Tracheal epithelial cell (primary cell): ENCODE measurements around the gene SH3GL2. TPM values are rescaled to one million over a fixed set of nuclear protein-coding genes. Genes with fewer than 3 reads are reported as not detected.

Experiments
- total RNA-seq: library from RNA; depleted of rRNA; stranded (reverse); fragments of >200 nt; gene quantifications from 2 replicates; pipeline ENCODE4 v1.2.1, GENCODE V29; 2014

Gene SH3GL2
- total RNA-seq, result 0.48 TPM in 1 of 2 replicates, not detected in the other

DNA sequence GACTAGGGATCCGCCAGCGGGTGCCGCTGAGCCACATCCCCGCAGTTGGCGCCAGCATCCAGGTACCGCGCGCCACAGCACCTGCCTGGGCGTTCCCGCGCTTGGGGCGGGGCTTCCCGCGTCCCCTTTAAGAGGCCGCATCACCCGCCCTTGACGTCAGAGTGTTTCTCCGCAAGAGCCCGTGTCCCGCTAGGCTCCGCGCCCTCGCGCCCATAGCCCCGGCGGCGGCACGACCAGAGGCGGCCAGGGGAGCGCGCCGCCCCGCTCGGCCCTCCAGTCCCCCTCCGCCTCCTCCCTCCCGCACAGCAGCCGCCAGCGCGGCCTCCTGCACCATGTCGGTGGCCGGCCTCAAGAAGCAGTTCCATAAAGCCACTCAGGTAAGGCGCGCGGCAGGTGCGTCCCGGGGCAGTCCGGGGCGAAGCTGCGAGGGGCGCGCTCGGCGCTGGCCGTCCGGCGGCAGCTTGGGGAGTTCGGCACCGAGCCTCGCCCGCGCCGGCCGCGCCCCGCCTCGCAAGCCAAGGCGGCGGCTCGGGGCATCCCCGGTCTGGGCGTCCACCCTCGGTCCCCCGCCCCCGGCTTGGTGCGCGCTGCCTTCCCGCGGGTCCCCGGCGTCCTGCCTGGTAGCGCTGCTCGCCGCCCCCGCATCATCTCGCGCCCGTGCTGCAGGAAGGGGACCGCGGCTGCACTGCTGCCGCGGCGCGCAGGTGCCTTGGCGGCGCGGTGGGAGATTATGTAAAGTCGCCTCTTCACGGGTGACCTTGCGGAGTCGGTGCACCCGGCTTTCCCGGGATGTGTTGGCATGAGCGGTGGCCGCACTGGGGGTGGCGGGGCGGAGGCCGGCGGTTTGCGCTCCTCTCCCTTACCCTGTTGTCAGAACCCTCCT is at the start of gene SH3GL2:
Gene SH3GL2 (plus strand): TSS at position 156 of the 883 bp plus-strand sequence.

